SK-N-MC (cell line): Measurements from ENCODE around the gene DLL1.

ENCODE experiments used
- DNase-seq: peaks from one replicate; pipeline ENCODE4 v3.0.0-alpha.2; 2011; ENCODE audit warnings: low read depth, low spot score
- H3K27ac ChIP-seq: fragments of 200-600 bp; sonication (generic); 2 replicates; pipeline ENCODE4 v1.5.1; 2016; ENCODE audit warnings: mixed run types
- H3K36me3 ChIP-seq: fragments of 200-600 bp; sonication (generic); 2 replicates; pipeline ENCODE4 v1.6.1; 2017; ENCODE audit warnings: antibody characterized with exemption, low read length, mixed read lengths; ENCODE audit not compliant: insufficient read depth
- H3K4me3 ChIP-seq: fragments of 200-600 bp; sonication (generic); 2 replicates; pipeline ENCODE4 v1.5.1; 2016
- H3K9ac ChIP-seq: fragments of 200-600 bp; sonication (generic); 2 replicates; pipeline ENCODE4 v1.8.0; 2017; ENCODE audit warnings: mixed run types, mixed read lengths; ENCODE audit not compliant: insufficient read length
- H3K9me3 ChIP-seq: fragments of 200-600 bp; sonication (generic); 2 replicates; pipeline ENCODE4 v1.6.1; 2017; ENCODE audit warnings: low read depth, mild to moderate bottlenecking, antibody characterized with exemption, low read length, moderate library complexity, mixed read lengths
- EZH2 ChIP-seq: fragments of 200-600 bp; sonication (generic); IDR thresholded peaks from one replicate; pipeline ENCODE4 v1.6.1; 2017; ENCODE audit warnings: antibody characterized with exemption
- FOXP2 ChIP-seq: optimal IDR thresholded peaks from 2 replicates; pipeline ENCODE3; 2011; ENCODE audit warnings: mild to moderate bottlenecking, moderate library complexity; ENCODE audit not compliant: insufficient read depth; ENCODE audit errors: extremely low read length, control extremely low read depth
- POLR2AphosphoS5 ChIP-seq: IDR thresholded peaks from 2 replicates; pipeline ENCODE4 v1.6.1; 2012; ENCODE audit warnings: mild to moderate bottlenecking, low read depth, low read length, borderline replicate concordance

DLL1 gene

GRCh38 chr6:170311696-170312095 lies 20.8 kb upstream of the DLL1 start:
- DNase-seq: no peak
- H3K4me3 ChIP-seq: no peak overlapping the region
- TF ChIP-seq FOXP2: no peak
- no peak for TF ChIP-seq POLR2AphosphoS5
- TF ChIP-seq EZH2: no peak

GRCh38 chr6:170308761-170309160 lies 17.9 kb upstream of the DLL1 start:
- no peak for TF ChIP-seq FOXP2
- no peak for TF ChIP-seq EZH2
- TF ChIP-seq POLR2AphosphoS5: no peak
- Histone ChIP-seq H3K9me3 (no peaks in the 10 kb centered on the region), H3K36me3 (0 out of 2 replicates have a peak, but pooled peaks cover 4% of the 10 kb centered on the region), H3K27ac (no peak overlapping the region), H3K4me3 (no peak overlapping the region), H3K9ac (peak overlapping the region; percentile 4)
- DNase-seq: no peak

More at GRCh38 chr6:170311696-170312095, 20.8 kb upstream of the DLL1 start:
- Histone ChIP-seq H3K27ac (no peak overlapping the region), H3K9ac (no peak overlapping the region), H3K36me3 (0 out of 2 replicates have a peak, but pooled peaks cover 4% of the 10 kb centered on the region), H3K9me3 (no peaks in the 10 kb centered on the region)

- H3K4me3 ChIP-seq: peak overlapping the region; percentile 87
- H3K36me3 ChIP-seq: 0 out of 2 replicates have a peak, but pooled peaks cover 4% of the 10 kb centered on the region
- DNase-seq: no peak
- H3K9me3 ChIP-seq: no peaks in the 10 kb centered on the region
- H3K27ac ChIP-seq: no peak overlapping the region
- no peak for TF ChIP-seq EZH2
- TF ChIP-seq FOXP2: no peak
- no peak for TF ChIP-seq POLR2AphosphoS5
- H3K9ac ChIP-seq: peak overlapping the region; percentile 92
These were observed 16.2 kb upstream of the DLL1 start for GRCh38 chr6:170307080-170307545.

GRCh38 chr6:170306324-170307079 lies 15.6 kb upstream of the DLL1 start, which contains the start of gene FAM120B:
TSS of gene FAM120B (plus strand) at chr6:170306758. CDS start at chr6:170317391, 10,633 bp downstream.
- TF ChIP-seq EZH2 (no peak), POLR2AphosphoS5 (peak; percentile 97), FOXP2 (peak; percentile 80)
- Histone ChIP-seq H3K9me3 (no peaks in the 10 kb centered on the region), H3K4me3 (peak within 1 kb of the TSS; percentile 87), H3K27ac (no peak within 1 kb of the TSS), H3K36me3 (0 out of 2 replicates have a peak, but pooled peaks cover 4% of the 10 kb centered on the region), H3K9ac (peak within 1 kb of the TSS; percentile 92)
- DNase-seq: peak; percentile 40

- Histone ChIP-seq H3K9ac (peak overlapping the region; percentile 72), H3K9me3 (no peaks in the 10 kb centered on the region), H3K36me3 (no peaks in the 10 kb centered on the region), H3K4me3 (peak overlapping the region; percentile 87), H3K27ac (no peak overlapping the region)
- TF ChIP-seq POLR2AphosphoS5 (no peak), FOXP2 (no peak), EZH2 (no peak)
- DNase-seq: no peak
These were observed 15.0 kb upstream of the DLL1 start for GRCh38 chr6:170305805-170306323.

GRCh38 chr6:170301184-170301583 lies 10.3 kb upstream of the DLL1 start:
- Histone ChIP-seq H3K4me3 (no peak overlapping the region), H3K9ac (no peak overlapping the region), H3K36me3 (no peaks in the 10 kb centered on the region), H3K27ac (no peak overlapping the region), H3K9me3 (no peaks in the 10 kb centered on the region)
- no peak for DNase-seq
- no peak for TF ChIP-seq POLR2AphosphoS5
- no peak for TF ChIP-seq EZH2
- no peak for TF ChIP-seq FOXP2

- DNase-seq: no peak
- no peaks in the 10 kb centered on the region for H3K36me3 ChIP-seq
- no peak overlapping the region for H3K9ac ChIP-seq
- H3K9me3 ChIP-seq: no peaks in the 10 kb centered on the region
- H3K27ac ChIP-seq: no peak overlapping the region
- TF ChIP-seq EZH2 (no peak), FOXP2 (no peak), POLR2AphosphoS5 (no peak)
- no peak overlapping the region for H3K4me3 ChIP-seq
These were observed 7.8 kb upstream of the DLL1 start for GRCh38 chr6:170298688-170299087.

- no peaks in the 10 kb centered on the region for H3K9me3 ChIP-seq
- H3K36me3 ChIP-seq: no peaks in the 10 kb centered on the region
- TF ChIP-seq EZH2 (no peak), POLR2AphosphoS5 (no peak), FOXP2 (no peak)
- no peak overlapping the region for H3K9ac ChIP-seq
- H3K4me3 ChIP-seq: no peak overlapping the region
- no peak for DNase-seq
- H3K27ac ChIP-seq: no peak overlapping the region
These were observed 6.9 kb upstream of the DLL1 start for GRCh38 chr6:170297576-170298330.
